NCI-H2227 (cell line): ENCODE measurements around the gene RBP4.
A peak's percentile ranks its signal among the peaks of the same experiment; 100 is the strongest.
"Not testable (repeated sequence)": the region's sequence is repeated elsewhere in the genome, so short reads cannot be mapped to it uniquely, and the experiment has no call there.

Experiments
- DNase-seq: peaks from one replicate; lab custom pipeline; 2025; ENCODE audit not compliant: unreplicated experiment; lab: John Stamatoyannopoulos, UW

RBP4 gene

GRCh38 chr10:93567277-93568104 is 33.5 kb downstream of the RBP4 start:
- no peak for DNase-seq

DNA sequence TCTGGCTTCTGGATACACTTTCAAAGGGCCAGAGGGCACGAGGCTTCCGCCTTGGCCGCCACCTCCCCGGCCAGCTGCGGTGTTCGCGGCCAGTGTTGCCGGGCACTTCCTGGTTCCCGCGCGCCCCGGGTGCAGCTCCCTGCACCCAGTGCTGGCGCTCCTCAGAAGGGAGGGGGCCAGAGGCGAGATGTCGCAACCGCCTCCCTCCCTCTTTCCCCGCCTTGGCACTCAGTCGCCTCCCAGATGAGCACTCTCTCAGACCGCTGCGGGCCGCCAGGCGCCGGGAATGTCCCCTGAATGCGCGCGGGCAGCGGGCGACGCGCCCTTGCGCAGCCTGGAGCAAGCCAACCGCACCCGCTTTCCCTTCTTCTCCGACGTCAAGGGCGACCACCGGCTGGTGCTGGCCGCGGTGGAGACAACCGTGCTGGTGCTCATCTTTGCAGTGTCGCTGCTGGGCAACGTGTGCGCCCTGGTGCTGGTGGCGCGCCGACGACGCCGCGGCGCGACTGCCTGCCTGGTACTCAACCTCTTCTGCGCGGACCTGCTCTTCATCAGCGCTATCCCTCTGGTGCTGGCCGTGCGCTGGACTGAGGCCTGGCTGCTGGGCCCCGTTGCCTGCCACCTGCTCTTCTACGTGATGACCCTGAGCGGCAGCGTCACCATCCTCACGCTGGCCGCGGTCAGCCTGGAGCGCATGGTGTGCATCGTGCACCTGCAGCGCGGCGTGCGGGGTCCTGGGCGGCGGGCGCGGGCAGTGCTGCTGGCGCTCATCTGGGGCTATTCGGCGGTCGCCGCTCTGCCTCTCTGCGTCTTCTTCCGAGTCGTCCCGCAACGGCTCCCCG is 34.4 kb downstream of the RBP4 start, which contains the start of gene FFAR4:
FFAR4 (plus strand) TSS at position 231 of the 842 bp plus-strand sequence; CDS start at position 287, 56 bp downstream.
- DNase-seq: peak; percentile 13

GRCh38 chr10:93565446-93565845 is 35.6 kb downstream of the RBP4 start:
- no peak for DNase-seq

DNA sequence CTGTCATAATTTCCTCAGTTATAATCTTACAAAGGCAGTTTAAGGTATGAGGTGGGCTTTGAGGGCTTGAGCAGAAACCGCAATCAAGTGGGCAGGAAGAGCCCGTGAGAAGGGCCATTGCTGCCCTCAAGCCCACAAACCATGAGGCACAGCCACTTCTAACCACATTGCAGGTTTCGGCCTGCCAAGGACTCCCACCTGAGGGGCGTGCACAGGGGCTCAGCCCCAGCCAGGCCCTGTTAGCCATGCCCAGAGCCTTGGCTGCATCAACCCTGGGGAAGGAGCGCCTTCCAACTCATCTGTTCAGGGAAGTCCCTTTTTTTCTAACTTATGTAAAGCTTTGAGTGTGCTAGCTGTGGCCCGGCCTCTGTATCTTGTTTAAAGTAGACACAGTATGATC is 40.5 kb downstream of the RBP4 start:
- no peak for DNase-seq

GRCh38 chr10:93559490-93559889 is 41.5 kb downstream of the RBP4 start:
- no peak for DNase-seq

DNA sequence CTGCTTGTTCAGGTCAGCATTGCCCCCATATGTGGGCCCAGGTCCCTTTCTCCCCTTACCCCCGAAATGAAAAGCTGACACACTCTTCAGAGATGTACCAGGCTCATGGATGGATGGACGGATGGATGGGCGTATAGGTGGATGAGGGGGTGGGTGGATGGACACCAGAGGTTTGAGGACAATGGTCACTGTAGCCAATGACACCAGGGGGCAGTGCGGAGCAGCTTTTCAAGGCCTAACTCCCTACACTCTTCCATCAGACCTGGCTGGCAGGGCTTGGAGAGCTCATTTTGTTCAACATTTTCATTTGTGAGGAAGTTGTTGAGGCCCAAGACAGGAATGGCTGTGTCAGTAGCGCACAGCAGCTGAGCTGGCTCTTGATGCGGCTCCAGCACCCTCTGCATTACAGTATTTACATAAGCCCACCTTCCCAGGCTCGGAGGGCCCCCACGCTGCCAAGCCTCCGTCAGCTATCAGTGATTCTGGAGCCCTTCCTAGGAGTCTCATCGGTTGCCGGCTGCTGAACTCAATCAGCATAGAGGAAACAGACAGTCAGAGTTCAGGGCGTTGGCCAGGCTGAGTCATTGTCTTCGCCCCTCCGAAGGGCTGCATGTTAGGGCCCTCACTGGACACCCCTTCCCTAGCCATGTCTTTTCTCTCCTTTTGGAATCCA is 46.1 kb downstream of the RBP4 start:
- peak; percentile 62 for DNase-seq

GRCh38 chr10:93554316-93554663 is 46.7 kb downstream of the RBP4 start:
- no peak for DNase-seq

- peak; percentile 8 for DNase-seq
Observed at GRCh38 chr10:93553482-93554315, 47.3 kb downstream of the RBP4 start.

DNA sequence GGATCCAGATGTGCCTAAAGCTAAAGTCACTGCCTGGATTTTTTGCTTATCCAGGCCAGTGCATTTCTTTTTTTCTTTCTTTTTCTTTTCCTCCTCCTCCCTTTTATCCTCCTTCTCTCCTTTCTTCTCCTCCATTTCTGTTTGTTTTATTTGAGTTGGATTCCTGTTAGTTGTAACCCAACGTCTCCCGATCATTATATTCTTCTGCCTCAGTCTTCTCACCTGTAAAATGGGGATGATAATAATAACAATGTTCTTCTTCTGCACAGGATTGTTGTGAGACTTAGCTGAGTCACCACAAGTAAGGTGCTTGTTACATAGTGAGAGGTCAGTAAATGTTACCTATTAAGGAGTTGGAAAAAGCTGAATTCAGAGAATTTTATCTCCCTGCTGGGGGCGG is 48.3 kb downstream of the RBP4 start:
- DNase-seq: no peak

DNA sequence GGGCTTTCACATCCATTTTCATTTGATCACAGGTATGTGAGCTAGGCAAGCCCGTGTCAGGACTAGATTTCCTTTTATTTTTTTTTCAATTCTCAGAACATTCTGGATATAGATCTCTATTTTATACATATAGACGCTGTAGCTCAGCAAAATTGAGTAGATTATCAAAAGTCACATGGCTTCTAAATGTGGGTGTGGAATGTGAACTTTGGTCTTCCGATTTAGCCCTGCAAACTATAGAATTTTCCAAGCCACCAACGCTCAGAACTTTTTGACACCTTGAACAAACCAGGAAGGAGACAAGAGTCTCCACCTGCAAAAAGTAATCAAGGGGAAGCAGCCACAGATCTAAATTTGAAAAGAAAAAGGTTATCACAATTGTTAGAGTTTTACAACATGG is 50.4 kb downstream of the RBP4 start:
- DNase-seq: no peak

GRCh38 chr10:93548376-93549071 is 52.5 kb downstream of the RBP4 start:
- DNase-seq: no peak

DNA sequence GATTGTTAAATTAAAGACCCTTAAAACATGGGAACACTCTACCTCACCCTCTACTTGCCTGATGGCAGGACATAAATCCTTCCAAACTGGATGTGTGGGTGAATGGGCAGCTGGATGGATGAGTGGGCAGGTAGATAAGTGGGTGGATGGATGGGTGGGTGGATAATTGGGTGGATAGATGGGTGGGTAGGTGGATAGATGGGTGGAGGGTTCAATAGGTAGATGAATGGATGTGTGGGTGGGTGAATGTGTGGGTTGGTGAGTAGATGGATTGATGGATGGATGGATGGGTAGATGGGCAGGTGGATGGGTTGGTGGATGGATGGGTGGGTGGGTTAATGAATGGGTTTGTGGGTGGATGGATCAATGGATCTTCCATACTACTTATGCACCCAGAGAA is 53.5 kb downstream of the RBP4 start:
- DNase-seq: no peak

DNA sequence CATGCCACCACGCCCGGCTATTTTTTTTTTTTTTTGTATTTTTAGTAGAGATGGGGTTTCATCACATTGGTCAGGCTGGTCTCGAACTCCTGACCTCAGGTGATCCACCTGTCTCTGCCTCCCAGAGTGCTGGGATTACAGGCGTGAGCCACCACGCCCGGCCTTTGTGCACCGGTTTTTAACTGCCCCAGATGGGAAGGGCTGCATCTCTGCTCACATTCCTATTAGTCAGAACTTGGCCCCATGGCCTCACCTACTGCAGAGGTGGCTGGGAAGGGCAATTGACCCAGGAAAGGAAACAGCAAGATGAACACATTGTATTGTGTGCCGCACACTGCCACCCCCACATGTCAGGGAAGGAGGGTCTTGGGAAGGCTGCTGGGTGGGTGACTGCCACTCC is 54.0 kb downstream of the RBP4 start:
- not testable (repeated sequence) for DNase-seq

DNA sequence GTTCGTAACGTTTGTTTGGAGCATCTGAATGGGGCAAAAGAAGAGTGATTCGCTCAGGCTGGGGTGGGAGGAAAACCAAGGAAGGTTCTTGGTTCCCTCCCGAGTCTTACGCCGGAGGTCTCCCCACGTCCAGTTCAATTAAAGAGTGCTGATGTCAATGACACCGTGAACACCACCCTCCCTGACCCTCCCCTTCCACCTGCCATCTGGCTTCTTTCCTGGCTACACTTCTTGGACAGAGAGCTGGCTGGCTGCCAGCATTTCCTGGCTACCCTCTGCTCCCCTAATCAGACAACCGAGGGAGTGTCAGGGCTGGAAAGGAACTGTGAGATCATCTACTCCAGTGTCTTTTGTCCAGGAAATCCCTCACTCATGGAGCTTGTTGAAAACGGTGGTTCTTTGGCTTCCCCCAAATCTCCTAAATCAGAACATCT is 58.7 kb downstream of the RBP4 start:
- peak; percentile 74 for DNase-seq
